Left lobe of liver (tissue), 2 donors: ENCODE measurements around the gene NTRK3. TPM values are rescaled to one million over a fixed set of nuclear protein-coding genes. Genes with fewer than 3 reads are reported as not detected.

Experiments used
- ATAC-seq: fragments of 200-7000 bp; cut with Tn5 transposase; one replicate; pipeline ENCODE4 v1.9.1; 2020; ENCODE audit warnings: mild to moderate bottlenecking, moderate library complexity
- DNase-seq: peaks from one replicate; pipeline ENCODE4 v3.0.0-alpha.2; 2020; ENCODE audit warnings: low spot score
- total RNA-seq: library from RNA; stranded (reverse); gene quantifications from one replicate; pipeline ENCODE4 v1.2.1, GENCODE V29; 2021
- donor health status: DM: no; HTN: no; CAD: no; lungs with moderate emphysema.
- donor health status: DM: no; HTN: yes; CAD: no.

Gene NTRK3
- total RNA-seq, 1 donor from 2014 or later = 0.38 TPM

DNA sequence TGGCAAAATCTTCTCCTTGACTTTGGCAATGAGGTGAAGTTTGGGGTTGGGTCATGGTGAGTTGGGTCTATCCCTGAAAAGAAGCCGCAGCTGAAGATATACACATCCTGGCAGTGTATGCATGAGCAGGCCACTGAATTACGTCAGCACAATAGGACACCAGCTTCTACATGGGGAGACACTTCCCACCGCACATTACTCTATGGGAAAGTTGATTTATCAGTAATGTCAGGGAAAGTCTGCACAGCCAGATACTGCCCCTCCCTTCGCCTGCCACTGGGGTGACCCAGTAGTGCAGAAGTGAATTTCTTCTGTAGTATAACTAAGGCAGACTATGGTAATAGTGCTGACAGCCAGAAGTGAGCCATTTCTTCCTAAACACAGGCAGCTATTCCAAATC lies 245.0 kb downstream of the NTRK3 start:
- DNase-seq (no peak), ATAC-seq (no peak)

DNA sequence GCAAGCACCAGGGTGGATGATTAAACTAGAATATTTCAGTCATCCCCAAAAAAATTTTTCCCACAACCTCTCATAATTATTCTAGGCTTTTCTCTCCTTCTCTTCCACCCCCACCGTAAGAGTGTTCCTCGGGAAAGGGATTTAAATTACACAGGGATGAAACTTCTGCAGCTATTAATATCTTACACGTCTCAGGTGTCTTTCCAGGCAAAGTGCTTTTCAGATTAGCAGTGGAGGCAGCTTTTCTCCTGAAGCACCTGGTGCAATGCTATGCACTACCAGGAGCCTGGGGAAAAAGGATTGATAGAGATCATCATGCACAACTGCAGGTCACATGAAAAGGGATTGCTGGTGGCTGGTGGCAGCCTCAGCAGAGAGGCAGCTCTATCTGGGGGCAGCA lies 250.4 kb downstream of the NTRK3 start:
- DNase-seq (no peak), ATAC-seq (no peak)

DNA sequence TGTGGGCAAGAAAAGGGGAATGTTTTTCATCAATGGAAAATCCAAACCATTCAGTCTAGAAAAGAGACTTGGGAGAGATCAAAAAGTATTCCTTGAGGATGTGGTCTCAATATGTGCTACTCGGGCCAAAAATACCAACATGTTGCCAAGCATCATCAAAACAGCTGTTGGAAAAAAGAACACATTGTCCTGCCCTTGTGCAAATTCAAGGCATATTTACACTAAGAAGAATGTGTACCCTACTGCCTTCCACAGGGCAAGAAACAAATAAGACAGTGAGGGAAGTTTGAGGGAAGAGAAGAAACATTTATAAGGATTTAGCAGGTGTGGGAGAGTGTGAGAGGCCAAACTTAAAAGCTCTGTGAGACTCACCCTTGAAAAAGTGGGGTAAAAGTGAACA lies 252.1 kb downstream of the NTRK3 start:
- ATAC-seq = no peak

DNA sequence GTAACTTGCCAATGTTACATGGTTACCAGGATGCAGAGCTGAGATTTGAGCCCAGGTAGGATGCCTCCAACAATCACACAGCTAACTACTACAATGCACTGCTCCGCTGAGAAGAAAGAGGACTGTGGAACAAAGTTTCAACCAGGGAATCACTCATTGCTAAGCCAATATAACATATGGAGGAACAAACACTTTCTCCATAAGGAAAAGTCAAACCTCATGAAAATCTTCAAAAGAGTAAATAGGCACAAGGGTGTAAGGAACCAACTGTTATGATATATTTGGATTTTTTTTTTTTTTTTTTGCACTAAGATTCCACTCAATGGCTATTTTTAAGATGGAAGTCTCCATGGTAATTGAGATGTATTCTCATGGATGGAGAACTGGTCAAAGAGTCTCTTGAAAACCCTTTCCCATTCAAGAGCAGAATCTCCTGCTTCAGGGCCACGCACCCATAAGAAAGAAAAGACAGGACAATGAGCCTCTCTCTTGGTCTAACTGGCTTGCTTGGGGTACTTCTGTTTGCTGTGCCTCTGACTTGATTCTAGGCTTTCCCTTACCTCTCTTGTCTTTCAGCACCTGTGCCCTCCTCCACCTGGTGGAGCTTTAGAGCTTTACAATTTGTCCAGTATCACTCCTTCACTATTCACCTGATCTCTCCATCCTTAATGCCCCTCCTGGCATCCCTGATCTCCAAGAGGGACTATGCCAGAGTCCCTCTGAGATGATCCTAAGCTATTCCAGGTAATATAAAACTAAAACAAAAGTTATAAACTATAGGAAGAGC lies 252.8 kb downstream of the NTRK3 start:
- ATAC-seq (no peak), DNase-seq (no peak)

More for the DNA sequence above, 252.1 kb downstream of the NTRK3 start:
- DNase-seq = no peak

- DNase-seq (no peak), ATAC-seq (no peak)
These were observed 253.8 kb downstream of the NTRK3 start for GRCh38 chr15:88002706-88003105.

- no peak for DNase-seq
- ATAC-seq = no peak
These were observed 257.9 kb downstream of the NTRK3 start for GRCh38 chr15:87998630-87999029.

- ATAC-seq (no peak), DNase-seq (no peak)
These were observed 269.8 kb downstream of the NTRK3 start for GRCh38 chr15:87986776-87987175.

GRCh38 chr15:87985451-87985850 lies 271.1 kb downstream of the NTRK3 start:
- DNase-seq (no peak), ATAC-seq (no peak)

- ATAC-seq (no peak), DNase-seq (no peak)
These were observed 274.6 kb downstream of the NTRK3 start for GRCh38 chr15:87981969-87982368.

DNA sequence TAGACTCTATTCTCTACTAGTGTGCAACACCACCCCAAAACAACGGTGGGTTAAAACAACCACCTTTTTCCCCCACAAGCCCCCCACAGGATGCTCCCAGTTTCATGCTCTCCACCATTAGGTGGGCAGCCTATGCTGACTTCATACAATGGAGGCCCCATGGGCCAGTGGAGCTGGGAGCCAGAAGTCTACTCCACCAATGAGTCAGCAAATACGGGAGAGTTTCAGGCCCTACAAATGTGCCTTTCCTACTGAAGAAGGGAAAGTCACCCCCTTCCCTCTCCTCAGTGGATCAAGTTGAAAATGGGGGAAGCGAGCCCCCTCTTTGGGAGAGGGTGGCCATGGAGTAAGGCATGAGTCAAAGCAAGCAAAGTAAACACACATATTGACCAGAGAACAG lies 278.6 kb downstream of the NTRK3 start:
- ATAC-seq (no peak), DNase-seq (no peak)

GRCh38 chr15:87976552-87976951 lies 280.0 kb downstream of the NTRK3 start:
- ATAC-seq (no peak), DNase-seq (no peak)

GRCh38 chr15:87973501-87974215 lies 282.9 kb downstream of the NTRK3 start:
- no peak for ATAC-seq
- no peak for DNase-seq

- ATAC-seq = no peak
- no peak for DNase-seq
These were observed 285.5 kb downstream of the NTRK3 start for GRCh38 chr15:87971076-87971475.

DNA sequence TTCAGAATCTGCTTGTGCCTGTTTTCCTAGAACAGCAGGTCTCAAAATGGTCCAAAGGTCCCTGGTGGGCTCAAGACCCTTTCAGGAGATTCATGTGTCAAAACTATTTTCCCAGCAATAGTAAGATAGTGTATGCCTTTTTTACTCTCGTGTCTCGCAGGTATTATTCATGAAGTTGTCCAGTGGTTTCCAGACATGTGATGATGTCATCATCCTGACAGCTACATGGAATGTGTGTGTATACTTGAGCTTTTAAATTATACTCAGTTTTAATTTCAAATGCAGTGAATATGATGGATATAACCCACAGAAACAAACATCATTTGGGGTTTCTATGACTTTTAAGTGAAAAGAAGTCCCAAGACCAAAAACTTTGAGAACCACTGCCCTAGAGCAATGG lies 288.6 kb downstream of the NTRK3 start:
- no peak for DNase-seq
- no peak for ATAC-seq

- ATAC-seq (no peak), DNase-seq (no peak)
These were observed 291.2 kb downstream of the NTRK3 start for GRCh38 chr15:87965304-87965703.

GRCh38 chr15:87962428-87962827 lies 294.1 kb downstream of the NTRK3 start:
- DNase-seq = no peak
- ATAC-seq = no peak

DNA sequence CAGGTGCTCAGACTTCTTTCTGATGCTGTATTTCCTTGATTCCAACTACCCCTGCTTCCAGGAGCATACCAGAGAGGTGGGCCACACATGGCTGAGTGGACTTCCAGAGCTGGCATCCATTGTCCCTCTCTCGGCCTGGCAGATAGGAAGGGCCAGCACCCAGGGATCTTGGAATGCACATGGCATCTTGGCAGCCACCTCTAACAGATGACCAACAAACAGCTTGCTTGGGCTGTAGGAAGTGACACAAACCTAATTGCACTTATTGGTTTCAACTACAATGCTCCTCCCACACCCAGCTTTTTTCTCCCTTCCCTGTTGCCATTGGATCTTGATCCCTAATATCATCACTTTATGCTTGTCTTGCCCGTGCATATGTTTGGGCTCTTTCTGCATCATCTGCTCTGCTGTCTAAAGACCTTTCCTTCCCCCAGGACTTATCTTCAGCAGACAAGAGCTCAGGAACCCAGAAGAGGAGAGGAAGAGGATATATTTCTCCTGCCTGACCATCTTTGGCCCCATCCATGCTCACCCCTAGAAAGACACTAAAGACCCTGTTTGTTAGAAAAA lies 294.6 kb downstream of the NTRK3 start:
- DNase-seq = no peak
- no peak for ATAC-seq

GRCh38 chr15:87959662-87960061 lies 296.9 kb downstream of the NTRK3 start:
- DNase-seq = no peak
- no peak for ATAC-seq

DNA sequence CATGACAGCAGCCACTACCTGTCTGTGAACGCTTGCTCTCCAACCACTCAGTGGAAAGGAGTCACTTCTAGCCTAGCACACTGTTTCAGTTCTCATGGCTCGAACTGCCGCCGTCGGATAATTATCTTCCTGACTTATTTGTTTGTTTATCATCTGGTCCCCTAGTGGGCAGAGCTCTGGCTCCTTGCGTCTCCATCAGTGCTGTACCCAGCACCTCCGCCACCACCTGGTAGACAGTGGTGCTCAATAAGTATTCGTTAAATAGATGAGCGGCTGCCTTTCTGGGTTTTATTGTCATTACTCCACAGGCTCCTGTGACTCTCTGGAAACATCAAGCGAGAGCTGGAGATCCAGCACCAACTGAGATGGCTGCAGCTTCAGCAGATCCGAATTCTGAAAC lies 297.5 kb downstream of the NTRK3 start:
- no peak for ATAC-seq
- no peak for DNase-seq

- ATAC-seq = no peak
- DNase-seq = no peak
These were observed 301.1 kb downstream of the NTRK3 start for GRCh38 chr15:87955284-87955909.

GRCh38 chr15:87954793-87955192 lies 301.7 kb downstream of the NTRK3 start:
- DNase-seq = no peak
- ATAC-seq = no peak
